Measurements from ENCODE around the gene CYSRT1.
"Not testable (repeated sequence)": the region's sequence is repeated elsewhere in the genome, so short reads cannot be mapped to it uniquely, and the experiment has no call there.

The CYSRT1 gene

GRCh38 chr9:137252555-137253506 lies 27.9 kb downstream of the CYSRT1 start:
- DNase-seq (ENCODE audit: low read depth in 2 of 2), result no peak

GRCh38 chr9:137253717-137254623 lies 29.0 kb downstream of the CYSRT1 start:
- no peak for DNase-seq (ENCODE audit: low read depth in 2 of 2)

- DNase-seq (ENCODE audit: low read depth in 2 of 2), result peak; percentile 86 to 94
These were observed 29.9 kb downstream of the CYSRT1 start, which contains the start of gene NELFB for GRCh38 chr9:137254624-137255447. Gene NELFB (plus strand): TSS chr9:137255327.

GRCh38 chr9:137255448-137256114 lies 30.6 kb downstream of the CYSRT1 start:
- DNase-seq (ENCODE audit: low read depth in 2 of 2), result no peak

GRCh38 chr9:137256362-137256761 lies 31.4 kb downstream of the CYSRT1 start:
- no peak for DNase-seq (ENCODE audit: low read depth in 2 of 2)

- no peak for DNase-seq (ENCODE audit: low read depth in 2 of 2)
These were observed 31.9 kb downstream of the CYSRT1 start for GRCh38 chr9:137256856-137257255.

GRCh38 chr9:137262173-137262908 lies 37.4 kb downstream of the CYSRT1 start:
- DNase-seq (ENCODE audit: low read depth in 2 of 2), result not testable (repeated sequence)

GRCh38 chr9:137262909-137263285 lies 37.9 kb downstream of the CYSRT1 start:
- no peak for DNase-seq (ENCODE audit: low read depth in 2 of 2)

- DNase-seq (ENCODE audit: low read depth in 2 of 2), result no peak
These were observed 38.5 kb downstream of the CYSRT1 start for GRCh38 chr9:137263506-137263905.

GRCh38 chr9:137264067-137264466 lies 39.1 kb downstream of the CYSRT1 start:
- DNase-seq (ENCODE audit: low read depth in 2 of 2), result no peak

- DNase-seq (ENCODE audit: low read depth in 2 of 2), result no peak
These were observed 40.7 kb downstream of the CYSRT1 start for GRCh38 chr9:137265496-137266161.

- no peak for DNase-seq (ENCODE audit: low read depth in 2 of 2)
These were observed 41.2 kb downstream of the CYSRT1 start for GRCh38 chr9:137266162-137266527.

GRCh38 chr9:137266585-137267453 lies 41.8 kb downstream of the CYSRT1 start:
- DNase-seq (ENCODE audit: low read depth in 2 of 2), result no peak

GRCh38 chr9:137267933-137268355 lies 43.0 kb downstream of the CYSRT1 start:
- no peak for DNase-seq (ENCODE audit: low read depth in 2 of 2)

GRCh38 chr9:137268538-137269201 lies 43.7 kb downstream of the CYSRT1 start:
- no peak for DNase-seq (ENCODE audit: low read depth in 2 of 2)

GRCh38 chr9:137269231-137269772 lies 44.3 kb downstream of the CYSRT1 start:
- DNase-seq (ENCODE audit: low read depth in 2 of 2), result no peak

GRCh38 chr9:137270929-137271695 lies 46.1 kb downstream of the CYSRT1 start:
- no peak for DNase-seq (ENCODE audit: low read depth in 2 of 2)

Measured in stimulated activated CD8-positive, alpha-beta memory T cell treated with anti-CD3 and anti-CD28 coated beads, Interleukin-15, amount 100 ng/mL, for 4 hours (primary cell).